UCSD-AML1 (cell line): ENCODE measurements around the gene ARHGAP1.

Source experiments
- DNase-seq: peaks from one replicate; lab custom pipeline; 2025; ENCODE audit not compliant: unreplicated experiment; lab: John Stamatoyannopoulos, UW

The ARHGAP1 gene

GRCh38 chr11:46700241-46701077 is at the start of gene ARHGAP1, which contains the start of gene ZNF408:
Gene ARHGAP1 (minus strand): TSS chr11:46700619. CDS start chr11:46696107, 4,512 bp downstream.
Gene ZNF408 (plus strand): TSS chr11:46701031. CDS start chr11:46701048, 17 bp downstream.
- DNase-seq: peak; percentile 99

- no peak for DNase-seq
Observed at GRCh38 chr11:46747150-46747549, 46.7 kb upstream of the ARHGAP1 start.

GRCh38 chr11:46745995-46746394 is 45.6 kb upstream of the ARHGAP1 start:
- DNase-seq: no peak

- DNase-seq: no peak
Observed at GRCh38 chr11:46745328-46745727, 44.9 kb upstream of the ARHGAP1 start.

- no peak for DNase-seq
Observed at GRCh38 chr11:46743693-46744339, 43.4 kb upstream of the ARHGAP1 start.

- DNase-seq: no peak
Observed at GRCh38 chr11:46743043-46743442, 42.6 kb upstream of the ARHGAP1 start.

GRCh38 chr11:46741600-46742484 is 41.4 kb upstream of the ARHGAP1 start:
- no peak for DNase-seq

- no peak for DNase-seq
Observed at GRCh38 chr11:46738887-46739286, 38.5 kb upstream of the ARHGAP1 start.

GRCh38 chr11:46737699-46738098 is 37.3 kb upstream of the ARHGAP1 start:
- DNase-seq: no peak

- DNase-seq: no peak
Observed at GRCh38 chr11:46736615-46737014, 36.2 kb upstream of the ARHGAP1 start.

- no peak for DNase-seq
Observed at GRCh38 chr11:46736146-46736545, 35.7 kb upstream of the ARHGAP1 start.

- DNase-seq: no peak
Observed at GRCh38 chr11:46733234-46733633, 32.8 kb upstream of the ARHGAP1 start.

GRCh38 chr11:46731545-46731944 is 31.1 kb upstream of the ARHGAP1 start:
- DNase-seq: no peak

GRCh38 chr11:46729110-46730027 is 28.9 kb upstream of the ARHGAP1 start:
- no peak for DNase-seq

GRCh38 chr11:46728659-46729040 is 28.2 kb upstream of the ARHGAP1 start:
- no peak for DNase-seq

GRCh38 chr11:46727952-46728658 is 27.7 kb upstream of the ARHGAP1 start:
- DNase-seq: no peak

- no peak for DNase-seq
Observed at GRCh38 chr11:46726206-46726862, 25.9 kb upstream of the ARHGAP1 start.

- no peak for DNase-seq
Observed at GRCh38 chr11:46725338-46726205, 25.2 kb upstream of the ARHGAP1 start.
